ENCODE data around the gene ATP10B. TPM values are rescaled to one million over a fixed set of nuclear protein-coding genes. Genes with fewer than 3 reads are reported as not detected.

The ATP10B gene
- polyA plus RNA-seq, 1 donor from 2014 or later = 1.9 TPM

DNA sequence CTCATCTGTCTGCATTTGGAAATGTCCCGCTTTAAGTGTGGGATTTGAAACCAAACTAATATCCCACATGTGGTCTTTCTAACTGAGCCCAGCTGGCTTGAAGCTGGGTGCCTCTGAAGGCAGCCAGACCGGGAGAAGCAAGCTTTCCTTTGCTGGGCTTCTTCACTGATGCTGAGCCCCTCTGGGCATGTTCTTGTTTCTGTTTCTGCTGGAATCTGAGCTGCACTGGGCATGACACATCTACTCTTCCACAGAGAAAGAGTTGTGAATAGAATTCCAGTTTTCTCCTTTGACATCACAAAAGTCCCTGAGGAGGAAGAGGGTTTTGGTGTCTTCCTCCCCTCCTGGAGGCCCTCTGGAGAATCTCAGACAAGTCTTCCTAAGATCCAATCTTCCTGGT, 179.5 kb downstream of the ATP10B start:
- H3K4me3 ChIP-seq (ENCODE audit: low read length) = no peak overlapping the region
- H3F3A ChIP-seq (ENCODE audit: insufficient read depth, low read length, poor library complexity, severe bottlenecking) = no peaks in the 10 kb centered on the region
- no peaks in the 10 kb centered on the region for H4K20me1 ChIP-seq (ENCODE audit: insufficient read depth)
- no peak overlapping the region for H3K4me2 ChIP-seq (ENCODE audit: low read length)
- no peak overlapping the region for H3K9ac ChIP-seq (ENCODE audit: low read length)
- no peaks in the 10 kb centered on the region for H3K9me2 ChIP-seq (ENCODE audit: insufficient read depth, low read length)
- no peak overlapping the region for H3K27ac ChIP-seq (ENCODE audit: low read length)
- H3K27me3 ChIP-seq (ENCODE audit: insufficient read depth, low read depth, low read length) = no peaks in the 10 kb centered on the region
- no peak overlapping the region for H2AFZ ChIP-seq (ENCODE audit: low read depth, low read length)
- no peaks in the 10 kb centered on the region for H3K9me3 ChIP-seq (ENCODE audit: low read length)
- no peaks in the 10 kb centered on the region for H3K36me3 ChIP-seq (ENCODE audit: insufficient read depth, low read length)
- H3K79me2 ChIP-seq (replicated peaks; ENCODE audit: insufficient read depth, low read length) = no peaks in the 10 kb centered on the region
- TF ChIP-seq RAD21 (conservative IDR thresholded peaks at IDR 0.05) (no peak), TAF1 (IDR thresholded peaks at IDR 0.05; ENCODE audit: low read depth) (no peak), MXI1 (conservative IDR thresholded peaks at IDR 0.05; ENCODE audit: poor library complexity, severe bottlenecking) (no peak), EZH2 (IDR thresholded peaks at IDR 0.05; ENCODE audit: borderline replicate concordance, insufficient read depth, low read length, poor library complexity, severe bottlenecking) (no peak), SMC3 (conservative IDR thresholded peaks at IDR 0.05; ENCODE audit: poor library complexity) (no peak), POLR2AphosphoS5 (IDR thresholded peaks at IDR 0.05) (no peak), EP300 (conservative IDR thresholded peaks at IDR 0.05; ENCODE audit: poor library complexity, severe bottlenecking) (no peak)
- TF ChIP-seq, protein P1, sequence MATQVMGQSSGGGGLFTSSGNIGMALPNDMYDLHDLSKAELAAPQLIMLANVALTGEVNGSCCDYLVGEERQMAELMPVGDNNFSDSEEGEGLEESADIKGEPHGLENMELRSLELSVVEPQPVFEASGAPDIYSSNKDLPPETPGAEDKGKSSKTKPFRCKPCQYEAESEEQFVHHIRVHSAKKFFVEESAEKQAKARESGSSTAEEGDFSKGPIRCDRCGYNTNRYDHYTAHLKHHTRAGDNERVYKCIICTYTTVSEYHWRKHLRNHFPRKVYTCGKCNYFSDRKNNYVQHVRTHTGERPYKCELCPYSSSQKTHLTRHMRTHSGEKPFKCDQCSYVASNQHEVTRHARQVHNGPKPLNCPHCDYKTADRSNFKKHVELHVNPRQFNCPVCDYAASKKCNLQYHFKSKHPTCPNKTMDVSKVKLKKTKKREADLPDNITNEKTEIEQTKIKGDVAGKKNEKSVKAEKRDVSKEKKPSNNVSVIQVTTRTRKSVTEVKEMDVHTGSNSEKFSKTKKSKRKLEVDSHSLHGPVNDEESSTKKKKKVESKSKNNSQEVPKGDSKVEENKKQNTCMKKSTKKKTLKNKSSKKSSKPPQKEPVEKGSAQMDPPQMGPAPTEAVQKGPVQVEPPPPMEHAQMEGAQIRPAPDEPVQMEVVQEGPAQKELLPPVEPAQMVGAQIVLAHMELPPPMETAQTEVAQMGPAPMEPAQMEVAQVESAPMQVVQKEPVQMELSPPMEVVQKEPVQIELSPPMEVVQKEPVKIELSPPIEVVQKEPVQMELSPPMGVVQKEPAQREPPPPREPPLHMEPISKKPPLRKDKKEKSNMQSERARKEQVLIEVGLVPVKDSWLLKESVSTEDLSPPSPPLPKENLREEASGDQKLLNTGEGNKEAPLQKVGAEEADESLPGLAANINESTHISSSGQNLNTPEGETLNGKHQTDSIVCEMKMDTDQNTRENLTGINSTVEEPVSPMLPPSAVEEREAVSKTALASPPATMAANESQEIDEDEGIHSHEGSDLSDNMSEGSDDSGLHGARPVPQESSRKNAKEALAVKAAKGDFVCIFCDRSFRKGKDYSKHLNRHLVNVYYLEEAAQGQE (IDR thresholded peaks at IDR 0.05; ENCODE audit: borderline replicate concordance) = no peak
- TF ChIP-seq, protein P2, sequence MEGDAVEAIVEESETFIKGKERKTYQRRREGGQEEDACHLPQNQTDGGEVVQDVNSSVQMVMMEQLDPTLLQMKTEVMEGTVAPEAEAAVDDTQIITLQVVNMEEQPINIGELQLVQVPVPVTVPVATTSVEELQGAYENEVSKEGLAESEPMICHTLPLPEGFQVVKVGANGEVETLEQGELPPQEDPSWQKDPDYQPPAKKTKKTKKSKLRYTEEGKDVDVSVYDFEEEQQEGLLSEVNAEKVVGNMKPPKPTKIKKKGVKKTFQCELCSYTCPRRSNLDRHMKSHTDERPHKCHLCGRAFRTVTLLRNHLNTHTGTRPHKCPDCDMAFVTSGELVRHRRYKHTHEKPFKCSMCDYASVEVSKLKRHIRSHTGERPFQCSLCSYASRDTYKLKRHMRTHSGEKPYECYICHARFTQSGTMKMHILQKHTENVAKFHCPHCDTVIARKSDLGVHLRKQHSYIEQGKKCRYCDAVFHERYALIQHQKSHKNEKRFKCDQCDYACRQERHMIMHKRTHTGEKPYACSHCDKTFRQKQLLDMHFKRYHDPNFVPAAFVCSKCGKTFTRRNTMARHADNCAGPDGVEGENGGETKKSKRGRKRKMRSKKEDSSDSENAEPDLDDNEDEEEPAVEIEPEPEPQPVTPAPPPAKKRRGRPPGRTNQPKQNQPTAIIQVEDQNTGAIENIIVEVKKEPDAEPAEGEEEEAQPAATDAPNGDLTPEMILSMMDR (IDR thresholded peaks at IDR 0.05; ENCODE audit: poor library complexity, severe bottlenecking) = no peak

- no peak for TF ChIP-seq MXI1 (conservative IDR thresholded peaks at IDR 0.05; ENCODE audit: poor library complexity, severe bottlenecking)
- TF ChIP-seq, protein P2 (IDR thresholded peaks at IDR 0.05; ENCODE audit: poor library complexity, severe bottlenecking) = no peak
- TF ChIP-seq POLR2AphosphoS5 (IDR thresholded peaks at IDR 0.05) = no peak
- TF ChIP-seq EZH2 (IDR thresholded peaks at IDR 0.05; ENCODE audit: borderline replicate concordance, insufficient read depth, low read length, poor library complexity, severe bottlenecking) = no peak
- TF ChIP-seq SMC3 (conservative IDR thresholded peaks at IDR 0.05; ENCODE audit: poor library complexity) = no peak
- TF ChIP-seq, protein P1 (IDR thresholded peaks at IDR 0.05; ENCODE audit: borderline replicate concordance) = no peak
- no peak for TF ChIP-seq EP300 (conservative IDR thresholded peaks at IDR 0.05; ENCODE audit: poor library complexity, severe bottlenecking)
- TF ChIP-seq RAD21 (conservative IDR thresholded peaks at IDR 0.05) = no peak
- no peak for TF ChIP-seq TAF1 (IDR thresholded peaks at IDR 0.05; ENCODE audit: low read depth)
- no peaks in the 10 kb centered on the region for H3F3A ChIP-seq (ENCODE audit: insufficient read depth, low read length, poor library complexity, severe bottlenecking)
- no peaks in the 10 kb centered on the region for H3K9me3 ChIP-seq (ENCODE audit: low read length)
- no peak overlapping the region for H3K9ac ChIP-seq (ENCODE audit: low read length)
- no peaks in the 10 kb centered on the region for H3K36me3 ChIP-seq (ENCODE audit: insufficient read depth, low read length)
- no peaks in the 10 kb centered on the region for H4K20me1 ChIP-seq (ENCODE audit: insufficient read depth)
- H3K9me2 ChIP-seq (ENCODE audit: insufficient read depth, low read length) = no peaks in the 10 kb centered on the region
- no peak overlapping the region for H3K4me2 ChIP-seq (ENCODE audit: low read length)
- H3K4me3 ChIP-seq (ENCODE audit: low read length) = no peak overlapping the region
- no peak overlapping the region for H3K27ac ChIP-seq (ENCODE audit: low read length)
- H3K27me3 ChIP-seq (ENCODE audit: insufficient read depth, low read depth, low read length) = no peaks in the 10 kb centered on the region
- no peaks in the 10 kb centered on the region for H3K79me2 ChIP-seq (replicated peaks; ENCODE audit: insufficient read depth, low read length)
- H2AFZ ChIP-seq (ENCODE audit: low read depth, low read length) = no peak overlapping the region
Observed at GRCh38 chr5:160668356-160668755, 183.7 kb downstream of the ATP10B start.

All from neural cell (in vitro differentiated cells).